Measurements from ENCODE around the gene IKZF3. TPM values are rescaled to one million over a fixed set of nuclear protein-coding genes. Genes with fewer than 3 reads are reported as not detected.
"Not testable (repeated sequence)": the region's sequence is repeated elsewhere in the genome, so short reads cannot be mapped to it uniquely, and the experiment has no call there.

The IKZF3 gene
- total RNA-seq, 1 experiment from 2014 or later, result 0.81 TPM

GRCh38 chr17:39887078-39887477 is 23.0 kb upstream of the IKZF3 start:
- H3K4me1 Mint-ChIP-seq, result no peaks in the 10 kb centered on the region
- no peak overlapping the region for H3K27ac Mint-ChIP-seq
- POLR2A ChIA-PET, result no interaction called here
- TF ChIP-seq TEAD4 (CRISPR knock-in tag; IDR thresholded peaks at IDR 0.05), result no peak
- TF ChIP-seq NR1H2 (CRISPR knock-in tag; IDR thresholded peaks at IDR 0.05), result no peak
- TF ChIP-seq MLX (CRISPR knock-in tag; IDR thresholded peaks at IDR 0.05), result no peak
- no peak for TF ChIP-seq PRRX2 (CRISPR knock-in tag; IDR thresholded peaks at IDR 0.05)
- no peak for TF ChIP-seq ZNF263 (CRISPR knock-in tag; IDR thresholded peaks at IDR 0.05; ENCODE audit: low read depth)
- no peak for TF ChIP-seq EMX1 (CRISPR knock-in tag; IDR thresholded peaks at IDR 0.05)
- no peak for TF ChIP-seq ARID4B (CRISPR knock-in tag; IDR thresholded peaks at IDR 0.05; ENCODE audit: borderline replicate concordance)
- no peak for TF ChIP-seq ZNF416 (CRISPR knock-in tag; IDR thresholded peaks at IDR 0.05)
- no peak for TF ChIP-seq AR (CRISPR knock-in tag; IDR thresholded peaks at IDR 0.05)
- TF ChIP-seq JUN (CRISPR knock-in tag; IDR thresholded peaks at IDR 0.05), result no peak
- no peak for TF ChIP-seq ATF6 (CRISPR knock-in tag; IDR thresholded peaks at IDR 0.05)
- TF ChIP-seq ETV6 (CRISPR knock-in tag; IDR thresholded peaks at IDR 0.05), result no peak
- TF ChIP-seq NR2C2 (CRISPR knock-in tag; IDR thresholded peaks at IDR 0.05), result no peak
- no peak for TF ChIP-seq IRF1 (CRISPR knock-in tag; IDR thresholded peaks at IDR 0.05)
- TF ChIP-seq NR3C1 (CRISPR knock-in tag; conservative IDR thresholded peaks at IDR 0.05; ENCODE audit: low read depth), result no peak
- no peak for TF ChIP-seq ZNF396 (CRISPR knock-in tag; IDR thresholded peaks at IDR 0.05; ENCODE audit: borderline replicate concordance)
- TF ChIP-seq TP53 (CRISPR knock-in tag; IDR thresholded peaks at IDR 0.05), result no peak
- TF ChIP-seq NFATC4 (CRISPR knock-in tag; IDR thresholded peaks at IDR 0.05), result no peak
- no peaks in the 10 kb centered on the region for H3K9me3 Mint-ChIP-seq
- no peak for ATAC-seq
- no peaks in the 10 kb centered on the region for H3K36me3 Mint-ChIP-seq
- no peak overlapping the region for H3K4me3 Mint-ChIP-seq
- no peak for DNase-seq (ENCODE audit: low spot score)
- CTCF ChIA-PET, result interaction anchor here (0.7 kb wide), 1 partner anchor 24 kb away, joined by 4 read pairs; no protein-coding TSS in a partner anchor
- no peaks in the 10 kb centered on the region for H3K27me3 Mint-ChIP-seq (ENCODE audit: low read depth)

- H3K9me3 Mint-ChIP-seq; H3K27ac Mint-ChIP-seq; DNase-seq (ENCODE audit: low spot score); CTCF ChIA-PET; POLR2A ChIA-PET; H3K36me3 Mint-ChIP-seq; H3K4me3 Mint-ChIP-seq; ATAC-seq; H3K4me1 Mint-ChIP-seq; H3K27me3 Mint-ChIP-seq (ENCODE audit: low read depth): not testable (repeated sequence)
These were observed 22.0 kb upstream of the IKZF3 start for GRCh38 chr17:39886102-39886501.
